Subcutaneous adipose tissue (tissue), 4 donors: Measurements from ENCODE around the gene C3orf85. TPM values are rescaled to one million over a fixed set of nuclear protein-coding genes. Genes with fewer than 3 reads are reported as not detected.

ENCODE experiments used
- CTCF ChIP-seq: fragments of 450-650 bp; IDR thresholded peaks from one replicate; pipeline ENCODE4 v1.5.1; 2016; ENCODE audit warnings: low read depth, mild to moderate bottlenecking, control low read depth, antibody characterized with exemption, moderate library complexity
- total RNA-seq, 4 donors: library from RNA; depleted of rRNA; stranded (reverse); fragments of >200 nt; gene quantifications; one replicate each; pipeline ENCODE4 v1.1.0, GENCODE V29; 2016

Gene C3orf85
- total RNA-seq = not detected

- TF ChIP-seq CTCF = no peak
These were observed at the start of gene C3orf85 for GRCh38 chr3:109136523-109136922. Gene C3orf85 (plus strand): TSS chr3:109136719. CDS start chr3:109136848, 129 bp downstream.

GRCh38 chr3:109089265-109089664 lies 47.3 kb upstream of the C3orf85 start:
- TF ChIP-seq CTCF = no peak

GRCh38 chr3:109091846-109092245 lies 44.7 kb upstream of the C3orf85 start:
- TF ChIP-seq CTCF = no peak

GRCh38 chr3:109093561-109093960 lies 43.0 kb upstream of the C3orf85 start:
- no peak for TF ChIP-seq CTCF

- no peak for TF ChIP-seq CTCF
These were observed 41.4 kb upstream of the C3orf85 start for GRCh38 chr3:109095166-109095565.

- no peak for TF ChIP-seq CTCF
These were observed 38.4 kb upstream of the C3orf85 start for GRCh38 chr3:109098079-109098644.

- TF ChIP-seq CTCF = no peak
These were observed 26.9 kb upstream of the C3orf85 start for GRCh38 chr3:109109574-109109973.
